ENCODE data around the gene JPH4. TPM values are rescaled to one million over a fixed set of nuclear protein-coding genes. Genes with fewer than 3 reads are reported as not detected.

Gene JPH4
- total RNA-seq, 1 donor from 2014 or later = 4.7 TPM

GRCh38 chr14:23548351-23549318, 30.0 kb downstream of the JPH4 start:
- H3K27ac ChIP-seq = no peak overlapping the region
- intact Hi-C loops (cut with DNase I) = no loop called here

DNA sequence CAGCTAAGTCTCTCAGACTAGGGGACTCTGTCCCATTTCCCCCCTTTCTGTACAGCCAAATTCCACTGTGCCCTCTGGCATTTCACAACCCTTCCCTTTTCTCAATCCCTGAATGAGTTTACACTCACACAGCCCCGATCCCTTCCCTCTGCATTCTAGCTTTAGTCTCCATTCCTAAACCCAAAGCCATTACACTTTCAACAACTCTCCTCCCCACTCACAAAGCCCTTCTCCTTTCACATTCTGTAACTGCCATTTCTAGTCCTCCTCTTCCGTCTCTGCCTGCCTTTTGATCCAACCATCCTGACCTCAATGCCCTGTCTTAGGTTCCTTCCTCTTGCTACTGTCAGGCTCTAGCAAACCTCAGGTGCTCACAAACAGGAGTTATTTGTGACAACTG, 30.7 kb downstream of the JPH4 start:
- intact Hi-C loops (cut with DNase I) = no loop called here
- H3K27ac ChIP-seq = no peak overlapping the region

More at GRCh38 chr14:23548351-23549318, 30.0 kb downstream of the JPH4 start:
- Histone ChIP-seq H3K9me3 (no peaks in the 10 kb centered on the region), H3K4me1 (peaks cover 0 to 4% of the 10 kb centered on the region in 2 donors), H3K36me3 (no peaks in the 10 kb centered on the region), H3K4me3 (no peak overlapping the region), H3K27me3 (no peaks in the 10 kb centered on the region)
- no peak for DNase-seq (ENCODE audit: low spot score in 2 of 2)
- TF ChIP-seq, protein P1, sequence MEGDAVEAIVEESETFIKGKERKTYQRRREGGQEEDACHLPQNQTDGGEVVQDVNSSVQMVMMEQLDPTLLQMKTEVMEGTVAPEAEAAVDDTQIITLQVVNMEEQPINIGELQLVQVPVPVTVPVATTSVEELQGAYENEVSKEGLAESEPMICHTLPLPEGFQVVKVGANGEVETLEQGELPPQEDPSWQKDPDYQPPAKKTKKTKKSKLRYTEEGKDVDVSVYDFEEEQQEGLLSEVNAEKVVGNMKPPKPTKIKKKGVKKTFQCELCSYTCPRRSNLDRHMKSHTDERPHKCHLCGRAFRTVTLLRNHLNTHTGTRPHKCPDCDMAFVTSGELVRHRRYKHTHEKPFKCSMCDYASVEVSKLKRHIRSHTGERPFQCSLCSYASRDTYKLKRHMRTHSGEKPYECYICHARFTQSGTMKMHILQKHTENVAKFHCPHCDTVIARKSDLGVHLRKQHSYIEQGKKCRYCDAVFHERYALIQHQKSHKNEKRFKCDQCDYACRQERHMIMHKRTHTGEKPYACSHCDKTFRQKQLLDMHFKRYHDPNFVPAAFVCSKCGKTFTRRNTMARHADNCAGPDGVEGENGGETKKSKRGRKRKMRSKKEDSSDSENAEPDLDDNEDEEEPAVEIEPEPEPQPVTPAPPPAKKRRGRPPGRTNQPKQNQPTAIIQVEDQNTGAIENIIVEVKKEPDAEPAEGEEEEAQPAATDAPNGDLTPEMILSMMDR (IDR thresholded peaks at IDR 0.05) = no peak

DNA sequence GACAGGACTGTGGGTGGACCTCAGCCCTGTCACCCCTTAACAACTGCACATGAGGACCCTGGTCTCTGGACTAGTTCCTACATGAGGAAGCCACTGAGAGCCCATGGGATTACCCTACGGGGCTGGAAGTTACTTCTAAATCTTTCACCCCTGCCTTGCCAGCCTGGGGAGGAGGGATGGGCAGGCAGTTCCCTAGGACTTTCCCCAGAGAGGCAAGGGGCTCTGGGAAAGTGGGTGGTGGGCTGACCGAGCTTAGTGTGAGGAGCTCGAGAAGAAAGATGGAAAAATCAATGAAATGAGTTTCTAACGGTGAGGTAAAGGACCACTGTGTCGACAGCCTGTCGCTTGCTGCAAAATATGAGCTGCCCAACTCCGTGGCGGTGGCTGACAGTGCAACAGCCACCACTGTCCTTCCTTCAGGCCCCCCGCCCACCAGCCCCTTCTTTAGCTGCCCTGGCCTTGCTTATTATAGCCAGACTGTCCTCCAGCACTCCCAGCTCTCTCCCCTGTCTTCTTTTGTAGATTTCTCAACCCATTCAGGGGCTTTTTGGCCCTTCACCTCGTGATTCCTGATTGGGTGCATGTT, 32.0 kb downstream of the JPH4 start:
- Histone ChIP-seq H3K27me3 (no peaks in the 10 kb centered on the region), H3K27ac (no peak overlapping the region), H3K4me3 (no peak overlapping the region), H3K4me1 (no peaks in the 10 kb centered on the region), H3K9me3 (no peaks in the 10 kb centered on the region), H3K36me3 (no peaks in the 10 kb centered on the region)
- no peak for DNase-seq (ENCODE audit: low spot score in 2 of 2)
- intact Hi-C loops (cut with DNase I) = no loop called here
- TF ChIP-seq, protein P1 (IDR thresholded peaks at IDR 0.05) = no peak

More for the DNA sequence above, 30.7 kb downstream of the JPH4 start:
- Histone ChIP-seq H3K9me3 (no peaks in the 10 kb centered on the region), H3K36me3 (no peaks in the 10 kb centered on the region), H3K27me3 (no peaks in the 10 kb centered on the region), H3K4me1 (peaks cover 0 to 4% of the 10 kb centered on the region in 2 donors), H3K4me3 (no peak overlapping the region)
- DNase-seq (ENCODE audit: low spot score in 2 of 2) = no peak
- TF ChIP-seq, protein P1 (IDR thresholded peaks at IDR 0.05) = no peak

DNA sequence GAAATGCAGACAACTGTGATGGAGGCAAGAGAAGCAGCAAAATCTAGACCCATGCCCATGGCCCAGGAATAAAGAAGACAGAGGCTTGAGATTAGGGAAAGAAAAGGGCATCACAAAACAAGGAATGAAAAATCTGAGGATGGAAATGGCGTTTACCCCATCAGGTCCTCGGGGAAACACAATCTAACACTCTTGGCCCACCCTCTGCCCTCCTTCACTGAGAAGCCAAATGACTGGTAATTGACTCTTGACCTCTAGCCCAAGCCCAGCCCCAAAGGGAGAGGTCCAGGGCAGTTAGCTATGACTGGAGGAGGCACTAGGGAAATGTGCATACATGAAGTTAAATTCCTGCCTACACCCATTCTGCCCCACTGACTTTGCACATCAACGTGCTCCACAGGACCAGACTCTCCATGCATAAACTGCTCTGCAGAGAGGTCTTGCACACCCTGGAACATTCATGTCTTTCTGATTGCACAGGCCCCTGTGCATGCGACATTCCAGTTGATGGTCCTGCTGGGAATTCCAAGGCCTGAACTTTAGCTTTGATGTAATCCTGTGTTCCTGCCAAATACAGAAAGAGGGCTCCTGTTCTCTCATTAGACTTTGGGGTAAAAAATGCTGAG, 32.7 kb downstream of the JPH4 start:
- Histone ChIP-seq H3K27me3 (no peaks in the 10 kb centered on the region), H3K27ac (no peak overlapping the region), H3K4me3 (no peak overlapping the region), H3K36me3 (no peaks in the 10 kb centered on the region), H3K9me3 (no peaks in the 10 kb centered on the region), H3K4me1 (no peaks in the 10 kb centered on the region)
- no peak for DNase-seq (ENCODE audit: low spot score in 2 of 2)
- intact Hi-C loops (cut with DNase I) = no loop called here
- TF ChIP-seq, protein P1 (IDR thresholded peaks at IDR 0.05) = no peak

- intact Hi-C loops (cut with DNase I) = no loop called here
- no peak for DNase-seq (ENCODE audit: low spot score in 2 of 2)
- TF ChIP-seq, protein P1 (IDR thresholded peaks at IDR 0.05) = no peak
- H3K36me3 ChIP-seq = no peaks in the 10 kb centered on the region
- no peak overlapping the region for H3K27ac ChIP-seq
- no peaks in the 10 kb centered on the region for H3K4me1 ChIP-seq
- no peaks in the 10 kb centered on the region for H3K9me3 ChIP-seq
- H3K27me3 ChIP-seq = no peaks in the 10 kb centered on the region
- H3K4me3 ChIP-seq = no peak overlapping the region
Observed at GRCh38 chr14:23544511-23545447, 33.8 kb downstream of the JPH4 start.
